ENCODE results near the gene ZNF3.
A peak's percentile ranks its signal among the peaks of the same experiment; 100 is the strongest.

Gene ZNF3

GRCh38 chr7:100048680-100049079 is 32.8 kb downstream of the ZNF3 start:
- ATAC-seq (replicated peaks) (no peak), DNase-seq (no peak)
- Mint-ChIP-seq H3K4me3 (peak overlapping the region; percentile 34 to 91), H3K4me1 (ENCODE audit: low read depth in 2 of 2) (peaks cover 7% of the 10 kb centered on the region in 2 donors), H3K36me3 (ENCODE audit: insufficient read depth) (peaks cover 20% of the 10 kb centered on the region), H3K9me3 (no peaks in the 10 kb centered on the region), H3K27ac (peak overlapping the region; percentile 95 to 96), H3K27me3 (no peaks in the 10 kb centered on the region)

GRCh38 chr7:100044718-100045117 is 36.8 kb downstream of the ZNF3 start:
- Mint-ChIP-seq H3K4me3 (no peak overlapping the region), H3K36me3 (ENCODE audit: insufficient read depth) (peaks cover 8% of the 10 kb centered on the region), H3K27me3 (no peaks in the 10 kb centered on the region), H3K27ac (no peak overlapping the region), H3K9me3 (no peaks in the 10 kb centered on the region), H3K4me1 (ENCODE audit: low read depth in 2 of 2) (peaks cover 0 to 4% of the 10 kb centered on the region in 2 donors)
- DNase-seq (no peak), ATAC-seq (replicated peaks) (no peak)

GRCh38 chr7:100040575-100040974 is 40.9 kb downstream of the ZNF3 start:
- Mint-ChIP-seq H3K36me3 (ENCODE audit: insufficient read depth) (no peaks in the 10 kb centered on the region), H3K27ac (no peak overlapping the region), H3K4me1 (ENCODE audit: low read depth in 2 of 2) (peaks cover 0 to 4% of the 10 kb centered on the region in 2 donors), H3K9me3 (no peaks in the 10 kb centered on the region), H3K4me3 (no peak overlapping the region), H3K27me3 (no peaks in the 10 kb centered on the region)
- DNase-seq (no peak), ATAC-seq (replicated peaks) (no peak)

GRCh38 chr7:100038326-100038725 is 43.2 kb downstream of the ZNF3 start:
- DNase-seq: no peak
- no peak for ATAC-seq (replicated peaks)
- Mint-ChIP-seq H3K36me3 (ENCODE audit: insufficient read depth) (peaks cover 8% of the 10 kb centered on the region), H3K4me3 (no peak overlapping the region), H3K4me1 (ENCODE audit: low read depth in 2 of 2) (peaks cover 0 to 4% of the 10 kb centered on the region in 2 donors), H3K9me3 (no peaks in the 10 kb centered on the region), H3K27ac (no peak overlapping the region), H3K27me3 (no peaks in the 10 kb centered on the region)

GRCh38 chr7:100035876-100036275 is 45.6 kb downstream of the ZNF3 start:
- no peak overlapping the region for H3K27ac Mint-ChIP-seq
- no peaks in the 10 kb centered on the region for H3K27me3 Mint-ChIP-seq
- peaks cover 29% of the 10 kb centered on the region for H3K36me3 Mint-ChIP-seq (ENCODE audit: insufficient read depth)
- peaks cover 0 to 4% of the 10 kb centered on the region in 2 donors for H3K4me1 Mint-ChIP-seq (ENCODE audit: low read depth in 2 of 2)
- H3K9me3 Mint-ChIP-seq: no peaks in the 10 kb centered on the region
- no peak overlapping the region for H3K4me3 Mint-ChIP-seq
- ATAC-seq (replicated peaks) (no peak), DNase-seq (no peak)

GRCh38 chr7:100034871-100035510 is 46.5 kb downstream of the ZNF3 start:
- H3K9me3 Mint-ChIP-seq: no peaks in the 10 kb centered on the region
- peaks cover 32% of the 10 kb centered on the region for H3K36me3 Mint-ChIP-seq (ENCODE audit: insufficient read depth)
- no peak overlapping the region for H3K27ac Mint-ChIP-seq
- ATAC-seq (replicated peaks) (no peak), DNase-seq (no peak)
- H3K27me3 Mint-ChIP-seq: no peaks in the 10 kb centered on the region
- no peak overlapping the region for H3K4me3 Mint-ChIP-seq
- H3K4me1 Mint-ChIP-seq (ENCODE audit: low read depth in 2 of 2): no peaks in the 10 kb centered on the region

GRCh38 chr7:100033526-100033925 is 48.0 kb downstream of the ZNF3 start:
- no peak for DNase-seq
- ATAC-seq (replicated peaks): no peak
- Mint-ChIP-seq H3K27me3 (no peaks in the 10 kb centered on the region), H3K9me3 (no peaks in the 10 kb centered on the region), H3K4me1 (ENCODE audit: low read depth in 2 of 2) (no peaks in the 10 kb centered on the region), H3K36me3 (ENCODE audit: insufficient read depth) (peaks cover 39% of the 10 kb centered on the region), H3K27ac (no peak overlapping the region), H3K4me3 (no peak overlapping the region)

GRCh38 chr7:100029596-100029995 is 51.9 kb downstream of the ZNF3 start:
- H3K36me3 Mint-ChIP-seq (ENCODE audit: insufficient read depth): peaks cover 75% of the 10 kb centered on the region
- H3K4me1 Mint-ChIP-seq (ENCODE audit: low read depth in 2 of 2): no peaks in the 10 kb centered on the region
- H3K9me3 Mint-ChIP-seq: no peaks in the 10 kb centered on the region
- no peak overlapping the region for H3K4me3 Mint-ChIP-seq
- H3K27ac Mint-ChIP-seq: peak overlapping the region; percentile 2 to 77
- H3K27me3 Mint-ChIP-seq: no peaks in the 10 kb centered on the region
- DNase-seq: no peak
- ATAC-seq (replicated peaks): no peak

GRCh38 chr7:100027197-100027596 is 54.3 kb downstream of the ZNF3 start:
- H3K27me3 Mint-ChIP-seq: no peaks in the 10 kb centered on the region
- no peak overlapping the region for H3K27ac Mint-ChIP-seq
- peaks cover 1% of the 10 kb centered on the region in 2 donors for H3K4me1 Mint-ChIP-seq (ENCODE audit: low read depth in 2 of 2)
- no peaks in the 10 kb centered on the region for H3K9me3 Mint-ChIP-seq
- ATAC-seq (replicated peaks) (no peak), DNase-seq (no peak)
- H3K36me3 Mint-ChIP-seq (ENCODE audit: insufficient read depth): peaks cover 81% of the 10 kb centered on the region
- H3K4me3 Mint-ChIP-seq: no peak overlapping the region

GRCh38 chr7:100024020-100024619 is 57.4 kb downstream of the ZNF3 start:
- Mint-ChIP-seq H3K9me3 (no peaks in the 10 kb centered on the region), H3K27me3 (no peaks in the 10 kb centered on the region), H3K27ac (peak overlapping the region in 1 of 2 donors; percentile 67), H3K4me3 (no peak overlapping the region), H3K36me3 (ENCODE audit: insufficient read depth) (peaks cover 72% of the 10 kb centered on the region), H3K4me1 (ENCODE audit: low read depth in 2 of 2) (peaks cover 8 to 21% of the 10 kb centered on the region in 2 donors)
- no peak for DNase-seq
- ATAC-seq (replicated peaks): no peak

- Mint-ChIP-seq H3K27me3 (no peaks in the 10 kb centered on the region), H3K9me3 (no peaks in the 10 kb centered on the region), H3K4me1 (ENCODE audit: low read depth in 2 of 2) (peaks cover 11 to 24% of the 10 kb centered on the region in 2 donors), H3K27ac (peak overlapping the region in 1 of 2 donors; percentile 67), H3K36me3 (ENCODE audit: insufficient read depth) (peaks cover 71% of the 10 kb centered on the region), H3K4me3 (no peak overlapping the region)
- ATAC-seq (replicated peaks) (no peak), DNase-seq (no peak)
Observed at GRCh38 chr7:100023526-100023925, 58.0 kb downstream of the ZNF3 start.

GRCh38 chr7:100022621-100023020 is 58.9 kb downstream of the ZNF3 start:
- peaks cover 68% of the 10 kb centered on the region for H3K36me3 Mint-ChIP-seq (ENCODE audit: insufficient read depth)
- no peak for ATAC-seq (replicated peaks)
- H3K4me1 Mint-ChIP-seq (ENCODE audit: low read depth in 2 of 2): peaks cover 14 to 27% of the 10 kb centered on the region in 2 donors
- no peak overlapping the region for H3K4me3 Mint-ChIP-seq
- no peak for DNase-seq
- H3K9me3 Mint-ChIP-seq: no peaks in the 10 kb centered on the region
- no peaks in the 10 kb centered on the region for H3K27me3 Mint-ChIP-seq
- H3K27ac Mint-ChIP-seq: no peak overlapping the region

GRCh38 chr7:100021297-100021696 is 60.2 kb downstream of the ZNF3 start:
- Mint-ChIP-seq H3K27ac (no peak overlapping the region), H3K4me3 (no peak overlapping the region), H3K9me3 (no peaks in the 10 kb centered on the region), H3K36me3 (ENCODE audit: insufficient read depth) (peaks cover 57% of the 10 kb centered on the region), H3K27me3 (no peaks in the 10 kb centered on the region), H3K4me1 (ENCODE audit: low read depth in 2 of 2) (peaks cover 18 to 33% of the 10 kb centered on the region in 2 donors)
- ATAC-seq (replicated peaks) (no peak), DNase-seq (no peak)

Measured in effector memory CD8-positive, alpha-beta T cell (primary cell).